HEK293 (cell line): Measurements from ENCODE around the gene NLGN2.

ENCODE experiments used
- CTCF ChIA-PET: fragments of 350-600 bp; formaldehyde crosslinking; extraction: SDS; loops from one replicate; lab custom pipeline; 2021; ENCODE audit warnings: antibody characterized with exemption; lab: Yijun Ruan, JAX
- POLR2A ChIA-PET: fragments of 300-600 bp; formaldehyde crosslinking; extraction: SDS; loops from one replicate; lab custom pipeline; 2020; ENCODE audit warnings: antibody characterized with exemption, inconsistent platforms; lab: Yijun Ruan, JAX
- H3K27ac ChIP-seq: fragments of 200-500 bp; sonication (Bioruptor generic); 2 replicates; pipeline ENCODE4 v1.5.1; 2014; ENCODE audit warnings: low read depth, low read length, control low read depth, inconsistent platforms; ENCODE audit errors: extremely low read depth
- H3K36me3 ChIP-seq, 2 experiments: fragments of 200-500 bp in 1 of 2; sonication (Bioruptor generic) in 1 of 2; 1 replicate in 1 of 2; 2 replicates in 1 of 2; pipeline ENCODE4 v1.5.1; 2014 to 2017; ENCODE audit warnings: inconsistent platforms in 2 of 2, low read length in 2 of 2; ENCODE audit not compliant: control insufficient read depth in 2 of 2, insufficient read depth in 1 of 2
- H3K4me1 ChIP-seq: fragments of 200-500 bp; sonication (Bioruptor generic); 2 replicates; pipeline ENCODE4 v1.5.1; 2014; ENCODE audit warnings: mild to moderate bottlenecking, low read length, inconsistent platforms; ENCODE audit not compliant: control insufficient read depth, insufficient read depth
- H3K4me3 ChIP-seq: 2 replicates; pipeline ENCODE4 v1.5.1; 2011; ENCODE audit warnings: low read depth, mild to moderate bottlenecking, control low read depth, low read length, moderate library complexity
- H3K9me3 ChIP-seq: fragments of 200-500 bp; sonication (Bioruptor generic); 2 replicates; pipeline ENCODE4 v1.5.1; 2014; ENCODE audit warnings: low read depth, low read length, inconsistent platforms; ENCODE audit not compliant: control insufficient read depth, insufficient read depth
- ELK4 ChIP-seq: IDR thresholded peaks from 2 replicates; pipeline ENCODE4 v1.6.1; 2011; ENCODE audit warnings: mild to moderate bottlenecking, low read depth, low read length, borderline replicate concordance
- HIC1 ChIP-seq: fragments of 450-650 bp; formaldehyde crosslinking; IDR thresholded peaks from 2 replicates; pipeline ENCODE4 v1.5.1; 2016; ENCODE audit warnings: missing biosample characterization, missing genetic modification characterization
- HOXA7 ChIP-seq: sonication (generic); formaldehyde crosslinking; IDR thresholded peaks from 2 replicates; pipeline ENCODE4 v1.8.1; 2022; ENCODE audit warnings: missing genetic modification reagents, borderline replicate concordance
- INSM2 ChIP-seq: fragments of 450-650 bp; formaldehyde crosslinking; IDR thresholded peaks from 2 replicates; pipeline ENCODE4 v1.5.1; 2016; ENCODE audit warnings: missing biosample characterization, missing genetic modification characterization
- KLF7 ChIP-seq: fragments of 450-650 bp; formaldehyde crosslinking; IDR thresholded peaks from 2 replicates; pipeline ENCODE4 v1.5.1; 2016; ENCODE audit warnings: missing biosample characterization, missing genetic modification characterization, borderline replicate concordance
- KLF8 ChIP-seq: fragments of 450-650 bp; formaldehyde crosslinking; IDR thresholded peaks from 2 replicates; pipeline ENCODE4 v1.5.1; 2016; ENCODE audit warnings: missing biosample characterization, missing genetic modification characterization
- PATZ1 ChIP-seq: fragments of 450-650 bp; formaldehyde crosslinking; IDR thresholded peaks from 2 replicates; pipeline ENCODE4 v1.5.1; 2016; ENCODE audit warnings: missing biosample characterization, missing genetic modification characterization
- PRDM4 ChIP-seq: fragments of 450-650 bp; formaldehyde crosslinking; IDR thresholded peaks from 2 replicates; pipeline ENCODE4 v1.5.1; 2017; ENCODE audit warnings: missing biosample characterization, missing genetic modification characterization
- YY1 ChIP-seq: fragments of 450-650 bp; formaldehyde crosslinking; IDR thresholded peaks from 2 replicates; pipeline ENCODE4 v1.5.1; 2018; ENCODE audit warnings: missing biosample characterization, missing genetic modification characterization
- ZBTB26 ChIP-seq: fragments of 450-650 bp; formaldehyde crosslinking; optimal IDR thresholded peaks from 2 replicates; pipeline ENCODE3; 2016; ENCODE audit warnings: missing biosample characterization, mild to moderate bottlenecking, missing genetic modification characterization
- ZNF132 ChIP-seq: fragments of 450-650 bp; formaldehyde crosslinking; IDR thresholded peaks from 2 replicates; pipeline ENCODE4 v1.5.1; 2017; ENCODE audit warnings: missing biosample characterization, missing genetic modification characterization, borderline replicate concordance
- ZNF157 ChIP-seq: fragments of 450-650 bp; formaldehyde crosslinking; IDR thresholded peaks from 2 replicates; pipeline ENCODE4 v1.5.1; 2016; ENCODE audit warnings: missing biosample characterization, missing genetic modification characterization
- ZNF211 ChIP-seq: fragments of 450-650 bp; formaldehyde crosslinking; IDR thresholded peaks from 2 replicates; pipeline ENCODE4 v1.5.1; 2016; ENCODE audit warnings: low read depth, missing biosample characterization, missing genetic modification characterization
- ZNF48 ChIP-seq: fragments of 450-650 bp; formaldehyde crosslinking; IDR thresholded peaks from 2 replicates; pipeline ENCODE4 v1.5.1; 2016; ENCODE audit warnings: missing biosample characterization, missing genetic modification characterization
- ZNF792 ChIP-seq: fragments of 450-650 bp; formaldehyde crosslinking; IDR thresholded peaks from 2 replicates; pipeline ENCODE4 v1.5.1; 2016; ENCODE audit warnings: missing biosample characterization, missing genetic modification characterization
- ZSCAN18 ChIP-seq: fragments of 450-650 bp; formaldehyde crosslinking; IDR thresholded peaks from 2 replicates; pipeline ENCODE4 v1.5.1; 2016; ENCODE audit warnings: missing biosample characterization, missing genetic modification characterization

The NLGN2 gene

GRCh38 chr17:7425756-7426155 lies 18.1 kb downstream of the NLGN2 start:
- Histone ChIP-seq H3K36me3 (no peaks in the 10 kb centered on the region), H3K27ac (no peak overlapping the region), H3K4me1 (no peaks in the 10 kb centered on the region), H3K9me3 (no peaks in the 10 kb centered on the region), H3K4me3 (no peak overlapping the region)
- no peak for TF ChIP-seq KLF8 (tag by site-specific recombination)
- no peak for TF ChIP-seq ZNF211 (tag by site-specific recombination)
- no peak for TF ChIP-seq ZSCAN18 (tag by site-specific recombination)
- no peak for TF ChIP-seq HIC1 (tag by site-specific recombination)
- TF ChIP-seq ZNF792 (tag by site-specific recombination) = no peak
- no peak for TF ChIP-seq YY1 (tag by site-specific recombination)
- no peak for TF ChIP-seq ZNF48 (tag by site-specific recombination)
- CTCF ChIA-PET = interaction anchor here (0.6 to 1.6 kb wide), 4 partner anchors 12 to 248 kb away, joined by 3 to 9 read pairs (median 5); no protein-coding TSS in a partner anchor
- POLR2A ChIA-PET = interaction anchor here (2.1 kb wide), 1 partner anchor 22 kb away, joined by 9 read pairs; the partner anchor contains the start of gene TMEM256

- Histone ChIP-seq H3K4me1 (no peaks in the 10 kb centered on the region), H3K4me3 (no peak overlapping the region), H3K27ac (no peak overlapping the region), H3K36me3 (no peaks in the 10 kb centered on the region)
- no peak for TF ChIP-seq PRDM4
- TF ChIP-seq ZNF157 (tag by site-specific recombination) = peak; percentile 65
- TF ChIP-seq, all 188 proteins: peak for 1
- CTCF ChIA-PET = interaction anchor here (0.6 to 1.2 kb wide), 3 partner anchors 11 to 248 kb away, joined by 3 to 9 read pairs (median 3); no protein-coding TSS in a partner anchor
- H3K9me3 ChIP-seq = no peaks in the 10 kb centered on the region
- POLR2A ChIA-PET = interaction anchor here (2.1 kb wide), 1 partner anchor 22 kb away, joined by 9 read pairs; the partner anchor contains the start of gene TMEM256
Measured at GRCh38 chr17:7426203-7426863, 18.7 kb downstream of the NLGN2 start.

- no peak overlapping the region for H3K4me3 ChIP-seq
- ChIA-PET CTCF (no interaction called here), POLR2A (no interaction called here)
- no peaks in the 10 kb centered on the region for H3K9me3 ChIP-seq
- H3K36me3 ChIP-seq = no peaks in the 10 kb centered on the region
- H3K27ac ChIP-seq = no peak overlapping the region
- H3K4me1 ChIP-seq = no peaks in the 10 kb centered on the region
- TF ChIP-seq PATZ1 (tag by site-specific recombination) (no peak), ZBTB26 (tag by site-specific recombination) (no peak), ZNF792 (tag by site-specific recombination) (no peak), ELK4 (no peak), ZNF132 (no peak), KLF8 (tag by site-specific recombination) (no peak), HOXA7 (CRISPR knock-in tag) (no peak), INSM2 (no peak), KLF7 (no peak)
Measured at GRCh38 chr17:7426896-7427489, 19.3 kb downstream of the NLGN2 start.
